Skeletal muscle satellite cell (primary cell): Measurements from ENCODE around the gene MT1A.
"Not testable (repeated sequence)": the region's sequence is repeated elsewhere in the genome, so short reads cannot be mapped to it uniquely, and the experiment has no call there.

Source experiments
- H3K27me3 ChIP-seq: 2 replicates; pipeline ENCODE4 v1.7.0; 2013; ENCODE audit warnings: low read length; ENCODE audit not compliant: control insufficient read depth, insufficient read depth
- H3K36me3 ChIP-seq: 2 replicates; pipeline ENCODE4 v1.7.0; 2013; ENCODE audit warnings: mild to moderate bottlenecking, control low read depth, low read length; ENCODE audit not compliant: insufficient read depth
- H3K4me1 ChIP-seq: 2 replicates; pipeline ENCODE4 v1.7.0; 2013; ENCODE audit warnings: low read length; ENCODE audit not compliant: control insufficient read depth, insufficient read depth
- H3K4me2 ChIP-seq: 2 replicates; pipeline ENCODE4 v1.7.0; 2013; ENCODE audit warnings: mild to moderate bottlenecking, low read length
- H3K4me3 ChIP-seq: 2 replicates; pipeline ENCODE4 v1.7.0; 2013; ENCODE audit warnings: low read length
- H3K9ac ChIP-seq: 2 replicates; pipeline ENCODE4 v1.7.0; 2013; ENCODE audit warnings: mild to moderate bottlenecking, low read depth, low read length, moderate library complexity
- H3K9me3 ChIP-seq: replicated peaks from 2 replicates; pipeline ENCODE4 v1.7.0; 2013; ENCODE audit warnings: mild to moderate bottlenecking, control low read depth, low read length

MT1A gene

DNA sequence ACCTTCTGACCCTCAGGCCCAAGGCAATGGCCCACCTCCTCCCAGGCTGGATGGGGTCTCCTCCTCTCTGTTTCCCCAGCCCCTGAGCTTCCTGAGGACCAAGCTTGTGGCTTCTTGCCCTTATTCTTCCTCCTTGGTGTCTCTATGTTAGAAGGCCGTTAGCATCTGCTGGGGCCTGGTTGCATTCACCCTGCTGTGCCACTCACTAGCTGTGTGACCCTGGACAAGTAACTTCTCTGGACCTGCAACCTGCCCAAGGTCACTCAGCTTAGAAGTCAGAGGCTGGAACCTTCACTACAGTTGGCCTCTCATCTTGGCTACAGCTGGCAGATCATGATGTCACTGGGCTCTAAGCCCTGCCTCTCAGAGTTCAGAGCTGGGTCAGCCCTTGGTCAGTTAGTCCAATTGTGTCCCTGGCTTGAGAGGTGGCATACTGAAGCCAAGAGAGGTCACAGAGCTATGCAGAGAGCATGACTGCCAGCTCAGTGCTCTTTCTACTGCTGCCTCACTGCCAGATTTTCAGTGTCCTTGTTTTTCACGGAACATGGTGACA lies 27.1 kb upstream of the MT1A start:
- H3K9ac ChIP-seq = peak overlapping the region; percentile 90
- peak overlapping the region; percentile 80 for H3K4me3 ChIP-seq

GRCh38 chr16:56613706-56614105 lies 24.8 kb upstream of the MT1A start:
- H3K4me2 ChIP-seq = peak overlapping the region; percentile 46
- peaks cover 73% of the 10 kb centered on the region for H3K4me1 ChIP-seq
- peak overlapping the region; percentile 27 for H3K4me3 ChIP-seq
- no peaks in the 10 kb centered on the region for H3K27me3 ChIP-seq
- peak overlapping the region; percentile 31 for H3K9ac ChIP-seq
- no peaks in the 10 kb centered on the region for H3K36me3 ChIP-seq
- H3K9me3 ChIP-seq = no peaks in the 10 kb centered on the region

More for the DNA sequence above, 27.1 kb upstream of the MT1A start:
- Histone ChIP-seq H3K4me2 (peak overlapping the region; percentile 86), H3K27me3 (no peaks in the 10 kb centered on the region), H3K4me1 (peaks cover 65% of the 10 kb centered on the region), H3K36me3 (no peaks in the 10 kb centered on the region), H3K9me3 (no peaks in the 10 kb centered on the region)

DNA sequence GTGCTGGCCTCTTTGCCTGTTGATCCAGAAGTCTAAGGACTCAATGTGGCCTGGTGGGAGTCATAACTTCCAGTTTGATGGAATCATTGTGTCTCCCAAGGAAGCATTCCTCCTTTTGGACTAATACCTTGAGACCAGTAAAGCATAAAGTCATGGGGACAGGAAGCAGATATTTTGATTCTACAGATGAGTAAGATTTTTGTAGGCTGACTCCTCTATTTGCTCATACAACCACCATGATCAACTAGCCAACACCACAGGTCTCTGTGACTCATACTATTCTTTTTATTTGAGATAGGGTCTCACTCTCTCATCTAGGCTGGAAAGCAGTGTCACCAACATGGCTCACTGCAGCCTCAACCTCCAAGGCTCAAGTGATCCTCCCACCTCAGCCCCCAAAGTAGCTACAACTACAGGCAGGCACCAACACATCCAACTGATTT lies 23.9 kb upstream of the MT1A start:
- no peaks in the 10 kb centered on the region for H3K27me3 ChIP-seq
- peak overlapping the region; percentile 39 for H3K4me2 ChIP-seq
- no peak overlapping the region for H3K4me3 ChIP-seq
- H3K9ac ChIP-seq = peak overlapping the region; percentile 31
- H3K4me1 ChIP-seq = peaks cover 76% of the 10 kb centered on the region
- no peaks in the 10 kb centered on the region for H3K9me3 ChIP-seq
- H3K36me3 ChIP-seq = no peaks in the 10 kb centered on the region

DNA sequence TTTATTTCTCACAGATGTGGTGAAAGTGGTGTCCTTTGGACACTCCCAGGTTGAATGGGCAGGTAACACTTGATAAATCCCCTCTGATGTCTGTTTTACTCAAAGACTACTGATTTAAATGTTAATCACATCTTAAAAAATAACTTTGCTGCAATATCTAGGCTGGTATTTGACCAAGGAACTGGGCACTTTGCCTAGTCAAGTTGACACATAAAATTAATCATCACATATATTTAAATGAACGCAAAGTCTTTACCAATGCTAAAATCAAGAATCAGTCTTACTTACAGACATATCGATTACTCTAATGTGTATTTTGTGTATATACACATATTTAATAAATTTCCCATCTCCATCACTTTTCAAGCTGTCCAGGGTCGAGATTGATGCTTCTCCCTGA lies 23.1 kb upstream of the MT1A start:
- no peaks in the 10 kb centered on the region for H3K9me3 ChIP-seq
- peak overlapping the region; percentile 35 for H3K4me2 ChIP-seq
- H3K4me3 ChIP-seq = no peak overlapping the region
- H3K27me3 ChIP-seq = no peaks in the 10 kb centered on the region
- H3K36me3 ChIP-seq = no peaks in the 10 kb centered on the region
- H3K4me1 ChIP-seq = peaks cover 76% of the 10 kb centered on the region
- no peak overlapping the region for H3K9ac ChIP-seq

DNA sequence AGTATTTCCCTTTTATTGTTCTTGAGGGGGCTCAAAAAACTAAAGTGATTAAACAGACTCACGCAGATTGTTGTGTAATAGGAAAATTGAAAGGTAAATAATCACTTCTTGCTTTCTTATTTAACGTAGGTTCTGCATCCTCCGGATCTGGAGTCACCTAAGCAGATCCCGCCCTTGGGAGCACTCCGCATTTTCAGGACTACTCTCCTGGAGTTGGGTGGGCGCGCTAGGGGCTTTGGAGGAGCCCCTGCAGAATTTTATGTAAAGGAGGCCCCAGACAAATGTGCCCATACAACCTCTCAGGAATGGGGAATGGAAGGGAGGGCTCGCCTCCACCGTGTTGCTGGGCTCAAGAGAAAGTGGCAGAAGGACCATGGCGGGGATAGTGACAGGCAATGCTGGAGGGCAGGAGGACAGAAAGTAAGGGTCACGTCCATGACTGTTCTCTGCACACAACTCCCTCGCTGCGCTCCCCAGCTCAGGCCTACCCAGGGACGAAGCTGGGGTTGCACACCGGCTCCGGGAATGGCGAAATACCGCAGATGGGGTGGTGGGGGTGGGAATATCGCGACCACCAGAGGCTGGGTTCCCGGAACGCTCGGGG lies 21.8 kb upstream of the MT1A start:
- Histone ChIP-seq H3K36me3 (no peaks in the 10 kb centered on the region), H3K9ac (peak overlapping the region; percentile 81), H3K9me3 (no peaks in the 10 kb centered on the region), H3K4me2 (peak overlapping the region; percentile 98), H3K4me3 (peak overlapping the region; percentile 77), H3K4me1 (peaks cover 63% of the 10 kb centered on the region), H3K27me3 (no peaks in the 10 kb centered on the region)

GRCh38 chr16:56617212-56618085 lies 21.0 kb upstream of the MT1A start:
- peak overlapping the region; percentile 81 for H3K9ac ChIP-seq
- H3K36me3 ChIP-seq = no peaks in the 10 kb centered on the region
- peak overlapping the region; percentile 98 for H3K4me2 ChIP-seq
- peaks cover 55% of the 10 kb centered on the region for H3K4me1 ChIP-seq
- peak overlapping the region; percentile 77 for H3K4me3 ChIP-seq
- H3K27me3 ChIP-seq = no peaks in the 10 kb centered on the region
- no peaks in the 10 kb centered on the region for H3K9me3 ChIP-seq

GRCh38 chr16:56618138-56618537 lies 20.3 kb upstream of the MT1A start:
- Histone ChIP-seq H3K27me3 (no peaks in the 10 kb centered on the region), H3K4me1 (peaks cover 49% of the 10 kb centered on the region), H3K4me3 (peak overlapping the region; percentile 77), H3K4me2 (peak overlapping the region; percentile 98), H3K9ac (peak overlapping the region; percentile 81), H3K9me3 (no peaks in the 10 kb centered on the region), H3K36me3 (no peaks in the 10 kb centered on the region)

GRCh38 chr16:56620339-56620897 lies 18.0 kb upstream of the MT1A start:
- Histone ChIP-seq H3K4me2 (no peak overlapping the region), H3K4me3 (no peak overlapping the region), H3K9me3 (no peaks in the 10 kb centered on the region), H3K4me1 (peaks cover 34% of the 10 kb centered on the region), H3K27me3 (no peaks in the 10 kb centered on the region), H3K36me3 (no peaks in the 10 kb centered on the region), H3K9ac (no peak overlapping the region)

- H3K4me3 ChIP-seq, H3K9me3 ChIP-seq, H3K36me3 ChIP-seq, H3K9ac ChIP-seq, H3K4me2 ChIP-seq, H3K27me3 ChIP-seq: not testable (repeated sequence)
- peaks cover 28% of the 10 kb centered on the region for H3K4me1 ChIP-seq
Observed at GRCh38 chr16:56621665-56622445, 16.6 kb upstream of the MT1A start.

- H3K36me3 ChIP-seq, H3K27me3 ChIP-seq, H3K9me3 ChIP-seq, H3K9ac ChIP-seq, H3K4me2 ChIP-seq, H3K4me3 ChIP-seq: not testable (repeated sequence)
- H3K4me1 ChIP-seq = peaks cover 18% of the 10 kb centered on the region
Observed at GRCh38 chr16:56623184-56623583, 15.3 kb upstream of the MT1A start.

DNA sequence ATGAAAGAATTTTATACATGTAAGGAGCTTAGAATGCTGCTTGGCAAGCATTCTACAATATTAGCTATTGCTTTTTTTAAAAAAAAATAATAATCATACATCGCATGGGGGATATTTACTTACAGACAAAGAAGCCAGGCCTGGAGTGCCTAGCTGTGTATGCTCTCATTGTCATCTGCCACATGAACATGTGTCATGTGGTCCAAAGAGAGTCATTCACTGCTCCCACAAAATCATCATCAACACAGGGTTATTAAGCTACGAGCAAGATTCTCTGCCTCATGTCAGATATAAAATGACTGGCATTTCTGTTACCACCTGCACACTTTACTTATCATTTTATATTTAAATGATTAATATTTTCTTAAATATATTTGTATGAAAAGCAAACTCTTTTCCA lies 14.8 kb upstream of the MT1A start:
- no peak overlapping the region for H3K9ac ChIP-seq
- H3K36me3 ChIP-seq = no peaks in the 10 kb centered on the region
- H3K4me1 ChIP-seq = peaks cover 13% of the 10 kb centered on the region
- H3K4me3 ChIP-seq = no peak overlapping the region
- H3K4me2 ChIP-seq = no peak overlapping the region
- no peaks in the 10 kb centered on the region for H3K9me3 ChIP-seq
- H3K27me3 ChIP-seq = no peaks in the 10 kb centered on the region
